Measurements from ENCODE around the gene ATXN1.
"Not testable (repeated sequence)": the region's sequence is repeated elsewhere in the genome, so short reads cannot be mapped to it uniquely, and the experiment has no call there.

Gene ATXN1

DNA sequence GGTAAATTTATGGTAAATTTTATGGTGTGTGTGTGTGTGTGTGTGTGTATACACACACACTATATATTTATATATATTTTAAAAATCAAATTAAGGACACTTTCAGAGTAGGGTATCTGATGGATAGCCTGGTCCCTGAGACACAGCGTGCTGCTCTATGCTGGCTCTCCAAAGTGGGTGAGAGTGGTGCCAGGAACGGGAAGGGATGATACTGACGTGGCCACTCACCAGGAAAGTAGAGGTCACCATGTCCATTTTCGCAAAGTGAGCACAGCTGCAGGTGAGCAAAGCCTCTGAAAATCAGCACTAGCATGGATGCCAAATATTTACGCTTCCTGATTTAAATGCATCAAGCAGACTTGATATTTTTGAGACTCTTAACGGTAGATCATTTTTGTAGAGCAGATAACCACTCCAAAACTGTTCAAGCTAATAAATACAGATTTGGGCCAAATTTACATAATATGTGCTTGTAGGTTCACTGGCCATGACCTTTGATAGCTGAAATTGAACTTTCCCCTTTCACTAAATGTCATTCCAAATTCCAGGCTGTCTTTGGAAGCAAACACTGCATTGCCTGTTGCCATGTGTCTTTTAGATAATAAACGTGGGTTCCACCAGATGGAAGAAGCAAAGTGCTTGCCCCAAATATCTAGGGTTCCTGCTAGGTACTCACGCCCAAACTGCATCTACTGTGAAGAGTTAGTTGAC, 116.6 kb downstream of the ATXN1 start:
- DNase-seq (ENCODE audit: low spot score), result no peak

DNA sequence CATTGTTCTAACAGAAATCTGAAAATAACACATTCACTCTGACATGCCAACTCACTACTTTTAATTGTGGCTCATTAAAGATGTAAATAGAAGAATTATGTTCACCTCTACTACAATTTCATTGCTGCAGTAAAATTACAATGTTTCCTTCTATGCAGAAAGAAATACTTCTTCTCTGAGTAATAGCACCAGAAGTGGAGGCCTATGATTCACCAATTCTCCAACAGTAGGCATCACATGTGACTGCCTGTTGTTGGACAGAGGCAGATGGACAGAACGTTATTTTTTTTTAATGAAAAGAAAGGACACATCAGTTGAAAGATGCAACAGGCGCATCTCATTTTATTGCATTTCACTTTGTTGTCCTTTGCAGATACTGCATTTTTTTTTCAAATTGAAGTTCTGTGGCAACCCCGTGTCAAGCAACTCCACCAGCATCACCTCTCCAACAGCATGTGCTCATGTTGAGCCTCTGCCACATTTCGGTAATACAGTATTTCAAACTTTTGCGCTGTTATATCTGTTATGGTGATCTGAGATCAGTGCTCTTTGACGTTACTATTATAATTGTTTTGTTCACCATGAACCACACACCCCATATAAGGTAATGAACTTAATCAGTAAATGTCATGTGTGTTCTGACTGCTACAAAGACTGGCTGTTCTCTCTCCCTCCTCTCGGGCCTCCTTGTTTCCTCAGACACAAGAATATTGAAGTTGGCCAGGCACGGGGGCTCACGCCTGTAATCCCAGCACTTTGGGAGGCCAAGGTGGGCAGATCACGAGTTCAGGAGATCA, 121.4 kb downstream of the ATXN1 start:
- DNase-seq (ENCODE audit: low spot score), result no peak

GRCh38 chr6:16637635-16638034, 123.6 kb downstream of the ATXN1 start:
- DNase-seq (ENCODE audit: low spot score), result no peak

DNA sequence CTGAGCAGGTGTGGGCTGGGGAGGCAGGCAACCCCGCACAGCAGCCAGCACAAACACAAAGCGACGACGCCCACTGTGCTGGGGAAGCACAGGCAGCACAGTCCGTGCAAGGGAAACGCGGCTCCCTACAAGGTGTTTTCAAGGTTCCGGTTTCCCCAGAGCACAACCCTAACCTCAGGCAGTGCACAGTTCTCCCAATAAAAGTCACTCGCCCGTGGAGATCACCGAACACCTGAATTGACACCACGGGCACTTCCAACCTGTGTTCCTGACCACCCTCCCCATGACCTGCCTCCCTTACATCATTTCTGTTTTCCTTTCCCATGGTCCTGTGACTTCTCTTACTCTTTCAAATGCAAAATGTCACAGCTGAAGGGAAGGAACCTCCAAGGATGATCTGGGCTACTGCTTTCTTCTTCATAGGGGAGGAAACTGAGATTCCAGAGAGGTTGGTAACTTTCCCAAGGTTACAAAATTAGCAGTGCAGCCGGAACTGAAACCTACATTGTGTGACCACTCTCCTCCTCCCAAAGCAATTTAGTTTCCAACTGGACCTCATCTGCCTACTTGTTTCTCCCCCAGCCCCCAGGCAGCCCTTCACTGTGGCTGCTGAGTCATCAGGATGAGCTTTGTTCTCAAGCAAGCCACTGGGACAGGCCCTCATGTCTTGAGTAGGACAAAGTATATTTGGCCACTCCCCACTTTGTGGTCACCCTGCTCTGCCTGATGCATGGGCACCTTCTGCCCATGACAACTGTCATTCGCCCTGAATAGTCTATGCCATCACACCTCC, 125.3 kb downstream of the ATXN1 start:
- no peak for DNase-seq (ENCODE audit: low spot score)

DNA sequence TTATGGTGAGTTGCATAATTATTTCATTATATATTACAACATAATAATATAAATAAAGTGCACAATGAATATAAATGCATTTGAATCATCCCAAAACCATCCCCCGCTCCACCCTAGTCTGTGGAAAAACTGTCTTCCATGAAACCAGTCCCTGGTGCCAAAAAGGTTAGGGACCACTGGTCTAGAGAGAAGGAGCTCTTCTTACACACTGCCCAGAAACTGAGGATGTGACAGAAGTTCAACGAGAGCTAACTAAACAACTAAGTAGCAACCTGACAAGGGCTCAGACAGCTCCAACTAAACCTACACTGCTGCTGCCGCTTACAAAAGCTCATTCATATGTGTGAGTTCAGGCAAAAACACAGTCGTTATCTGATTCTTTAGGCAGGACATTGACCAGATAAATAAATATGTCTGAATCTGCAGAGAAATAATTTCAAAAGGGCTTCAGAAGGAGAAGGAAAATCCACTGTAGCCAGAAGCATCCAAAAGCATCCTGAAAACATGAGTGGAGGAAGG, 125.9 kb downstream of the ATXN1 start:
- DNase-seq (ENCODE audit: low spot score), result no peak

- no peak for DNase-seq (ENCODE audit: low spot score)
Observed at GRCh38 chr6:16634855-16635254, 126.4 kb downstream of the ATXN1 start.

- no peak for DNase-seq (ENCODE audit: low spot score)
Observed at GRCh38 chr6:16633961-16634360, 127.3 kb downstream of the ATXN1 start.

DNA sequence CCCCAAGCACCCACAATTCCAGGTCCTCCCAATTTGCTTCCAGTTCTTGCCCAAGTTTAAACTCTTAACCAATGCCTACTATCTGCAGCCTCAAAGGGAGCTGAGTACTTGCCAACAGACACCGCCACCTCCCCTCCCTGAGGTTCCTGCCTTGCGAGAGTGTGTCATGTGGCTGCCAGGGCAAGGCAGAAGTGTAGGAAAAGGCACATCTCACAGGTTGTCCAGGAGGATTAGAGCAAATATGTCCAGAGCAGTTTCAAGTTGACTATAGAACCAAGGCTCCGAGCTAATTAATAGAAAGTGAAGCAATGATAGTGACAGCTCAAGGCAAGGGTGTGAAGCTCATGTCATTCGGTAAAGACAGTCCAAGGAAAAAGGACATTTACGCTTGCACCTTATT, 127.8 kb downstream of the ATXN1 start:
- no peak for DNase-seq (ENCODE audit: low spot score)

GRCh38 chr6:16632101-16632500, 129.2 kb downstream of the ATXN1 start:
- no peak for DNase-seq (ENCODE audit: low spot score)

GRCh38 chr6:16630026-16630643, 131.1 kb downstream of the ATXN1 start:
- no peak for DNase-seq (ENCODE audit: low spot score)

- DNase-seq (ENCODE audit: low spot score), result not testable (repeated sequence)
Observed at GRCh38 chr6:16628580-16628979, 132.7 kb downstream of the ATXN1 start.

GRCh38 chr6:16626650-16627049, 134.6 kb downstream of the ATXN1 start:
- no peak for DNase-seq (ENCODE audit: low spot score)

DNA sequence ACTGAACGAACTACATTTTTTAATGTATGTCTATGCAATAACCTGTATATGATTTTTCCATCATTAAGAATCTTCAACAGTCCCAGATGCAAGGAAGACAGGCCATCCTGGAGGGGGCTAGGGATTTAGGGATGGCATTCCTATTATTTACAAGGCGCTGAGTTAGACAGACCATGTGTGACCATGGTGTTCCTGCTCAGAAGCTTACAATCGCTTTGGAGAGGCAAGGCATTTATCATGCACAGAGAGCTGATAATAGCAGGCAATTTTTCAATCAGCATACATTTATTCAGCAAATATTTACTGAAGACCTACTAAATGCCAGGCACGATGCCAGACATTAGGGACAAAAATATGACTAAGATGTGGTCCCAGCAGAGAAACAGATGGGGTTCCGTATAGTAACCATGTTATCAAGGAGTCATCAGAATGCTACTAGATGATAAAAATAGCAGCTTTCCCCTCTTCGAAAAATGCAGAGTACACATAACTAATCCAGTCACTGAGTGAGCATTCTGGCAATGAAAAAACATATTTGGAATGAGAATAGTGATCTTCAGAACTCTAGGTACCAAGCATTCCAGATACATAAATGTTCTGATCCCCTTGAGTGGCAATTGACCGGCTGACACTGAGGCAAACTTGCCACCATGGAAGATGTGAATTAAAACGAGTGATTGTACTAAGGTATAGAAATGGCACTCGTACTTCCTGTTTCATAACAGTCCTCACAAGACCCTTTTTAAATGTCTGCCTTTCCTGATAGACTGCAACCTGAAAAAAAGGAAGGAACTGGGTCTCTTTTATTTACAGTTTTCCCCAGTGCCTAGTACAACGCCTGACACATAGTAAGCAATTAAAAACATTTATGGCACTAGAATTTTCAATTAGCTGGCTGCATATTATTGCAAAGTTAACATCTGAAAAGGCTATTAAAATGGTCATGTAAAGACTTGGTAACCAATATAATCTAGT, 135.7 kb downstream of the ATXN1 start:
- no peak for DNase-seq (ENCODE audit: low spot score)

- DNase-seq (ENCODE audit: low spot score), result peak; percentile 81
Observed at GRCh38 chr6:16624636-16625290, 136.5 kb downstream of the ATXN1 start.

GRCh38 chr6:16623731-16624130, 137.5 kb downstream of the ATXN1 start:
- no peak for DNase-seq (ENCODE audit: low spot score)

DNA sequence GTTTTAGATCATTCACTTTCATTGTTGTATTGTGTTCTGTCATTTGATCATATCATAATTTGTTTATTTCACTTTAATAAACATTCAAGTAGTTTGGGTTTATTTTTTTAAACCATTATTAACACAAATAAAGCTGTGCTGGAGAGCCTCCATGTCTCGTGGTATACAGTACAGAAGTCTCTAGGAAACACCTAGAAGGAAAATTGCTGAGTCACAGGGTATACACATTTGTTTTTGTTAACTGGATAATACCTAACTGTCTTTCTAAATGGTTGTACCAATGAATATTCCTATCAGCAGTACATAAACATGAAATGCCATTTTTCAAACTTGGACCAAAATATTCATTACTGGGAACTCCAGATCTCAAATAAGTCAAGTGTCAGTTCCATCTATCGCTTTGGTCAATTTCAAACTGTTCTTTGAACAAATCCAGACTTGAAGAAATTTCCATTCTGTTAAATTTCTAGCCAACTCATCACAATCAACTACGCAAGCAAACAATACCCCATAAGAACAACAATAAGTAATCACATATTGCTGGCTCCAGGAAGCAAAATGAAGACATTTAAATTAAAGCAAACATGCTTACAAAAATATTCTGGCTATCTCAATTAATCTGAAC, 138.1 kb downstream of the ATXN1 start:
- no peak for DNase-seq (ENCODE audit: low spot score)

GRCh38 chr6:16622193-16622592, 139.1 kb downstream of the ATXN1 start:
- DNase-seq (ENCODE audit: low spot score), result no peak

GRCh38 chr6:16621002-16621401, 140.3 kb downstream of the ATXN1 start:
- DNase-seq (ENCODE audit: low spot score), result no peak

- DNase-seq (ENCODE audit: low spot score), result no peak
Observed at GRCh38 chr6:16619777-16620176, 141.5 kb downstream of the ATXN1 start.

GRCh38 chr6:16618962-16619361, 142.3 kb downstream of the ATXN1 start:
- DNase-seq (ENCODE audit: low spot score), result no peak

All from putamen (tissue), 1 donor.